ENCODE data around the gene KIAA1671.

Gene KIAA1671

GRCh38 chr22:25223269-25223850, 270.8 kb downstream of the KIAA1671 start:
- no peak for TF ChIP-seq REST (IDR thresholded peaks at IDR 0.05; ENCODE audit: insufficient read depth in 1 of 2, low read depth in 2 of 2, low read length in 2 of 2)
- TF ChIP-seq TAF1 (IDR thresholded peaks at IDR 0.05; ENCODE audit: borderline replicate concordance, insufficient read depth, low read length) = no peak
- no peak for TF ChIP-seq FOXP2 (optimal IDR thresholded peaks at IDR 0.05; ENCODE audit: borderline replicate concordance, extremely low read depth, extremely low read length, insufficient read depth)
- no peak for TF ChIP-seq SIN3A (IDR thresholded peaks at IDR 0.05; ENCODE audit: borderline replicate concordance, insufficient read depth, low read length)
- no peak for TF ChIP-seq POLR2AphosphoS5 (IDR thresholded peaks at IDR 0.05; ENCODE audit: low read depth, low read length)

- TF ChIP-seq FOXP2 (optimal IDR thresholded peaks at IDR 0.05; ENCODE audit: borderline replicate concordance, extremely low read depth, extremely low read length, insufficient read depth) = no peak
- TF ChIP-seq REST (IDR thresholded peaks at IDR 0.05; ENCODE audit: insufficient read depth in 1 of 2, low read depth in 2 of 2, low read length in 2 of 2) = no peak
- TF ChIP-seq TAF1 (IDR thresholded peaks at IDR 0.05; ENCODE audit: borderline replicate concordance, insufficient read depth, low read length) = no peak
- no peak for TF ChIP-seq POLR2AphosphoS5 (IDR thresholded peaks at IDR 0.05; ENCODE audit: low read depth, low read length)
- TF ChIP-seq SIN3A (IDR thresholded peaks at IDR 0.05; ENCODE audit: borderline replicate concordance, insufficient read depth, low read length) = no peak
These were observed 276.3 kb downstream of the KIAA1671 start for GRCh38 chr22:25228822-25229221.

- no peak for TF ChIP-seq POLR2AphosphoS5 (IDR thresholded peaks at IDR 0.05; ENCODE audit: low read depth, low read length)
- TF ChIP-seq TAF1 (IDR thresholded peaks at IDR 0.05; ENCODE audit: borderline replicate concordance, insufficient read depth, low read length) = no peak
- TF ChIP-seq SIN3A (IDR thresholded peaks at IDR 0.05; ENCODE audit: borderline replicate concordance, insufficient read depth, low read length) = no peak
- TF ChIP-seq FOXP2 (optimal IDR thresholded peaks at IDR 0.05; ENCODE audit: borderline replicate concordance, extremely low read depth, extremely low read length, insufficient read depth) = no peak
- no peak for TF ChIP-seq REST (IDR thresholded peaks at IDR 0.05; ENCODE audit: insufficient read depth in 1 of 2, low read depth in 2 of 2, low read length in 2 of 2)
These were observed 279.8 kb downstream of the KIAA1671 start for GRCh38 chr22:25232301-25232700.

GRCh38 chr22:25235547-25236290, 283.2 kb downstream of the KIAA1671 start:
- TF ChIP-seq FOXP2 (optimal IDR thresholded peaks at IDR 0.05; ENCODE audit: borderline replicate concordance, extremely low read depth, extremely low read length, insufficient read depth) = no peak
- TF ChIP-seq POLR2AphosphoS5 (IDR thresholded peaks at IDR 0.05; ENCODE audit: low read depth, low read length) = no peak
- no peak for TF ChIP-seq TAF1 (IDR thresholded peaks at IDR 0.05; ENCODE audit: borderline replicate concordance, insufficient read depth, low read length)
- no peak for TF ChIP-seq SIN3A (IDR thresholded peaks at IDR 0.05; ENCODE audit: borderline replicate concordance, insufficient read depth, low read length)
- no peak for TF ChIP-seq REST (IDR thresholded peaks at IDR 0.05; ENCODE audit: insufficient read depth in 1 of 2, low read depth in 2 of 2, low read length in 2 of 2)

All from PFSK-1 (cell line).